ENCODE measurements around the gene ZNF628.

ZNF628 gene

DNA sequence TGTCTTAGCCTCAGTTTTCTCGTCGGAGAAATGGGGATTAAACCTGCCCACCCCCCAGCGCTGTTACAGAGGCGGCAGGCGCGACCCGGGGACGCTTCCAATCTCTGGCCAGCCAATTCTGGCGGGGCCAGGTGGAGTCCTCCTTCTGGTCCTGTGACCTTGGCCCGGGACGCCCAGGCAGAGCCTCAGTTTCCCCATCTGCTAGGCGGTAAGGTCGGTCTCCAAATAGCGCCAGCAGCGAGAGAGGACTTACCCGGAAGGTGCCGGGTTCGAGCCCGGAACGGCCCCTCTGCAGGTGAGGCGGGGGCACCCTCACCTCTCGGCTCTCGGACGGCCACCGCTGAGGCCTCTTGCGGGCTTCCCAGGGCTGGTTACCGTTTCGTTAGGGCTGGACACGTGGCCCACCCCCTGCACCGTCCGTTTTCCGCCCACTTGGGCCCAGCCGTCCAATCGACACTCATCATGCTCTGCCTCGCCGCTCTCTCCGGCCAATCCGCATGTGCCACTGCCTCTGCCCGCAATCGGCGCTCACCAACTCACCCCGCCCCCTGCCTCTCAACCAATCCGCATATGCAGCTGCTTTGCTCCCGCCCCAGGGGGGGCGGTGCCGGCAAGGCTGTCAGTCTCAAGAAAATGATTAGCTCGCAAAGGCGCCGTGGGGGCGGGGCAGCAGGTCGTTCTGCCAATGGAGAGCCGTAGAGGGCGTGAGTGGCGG lies 15.0 kb upstream of the ZNF628 start, which contains the start of gene ISOC2:
TSS of gene ISOC2 (minus strand) at position 384 of the 715 bp plus-strand sequence. CDS start 5,156 bp downstream, outside the sequence.
- TF ChIP-seq, protein P1, sequence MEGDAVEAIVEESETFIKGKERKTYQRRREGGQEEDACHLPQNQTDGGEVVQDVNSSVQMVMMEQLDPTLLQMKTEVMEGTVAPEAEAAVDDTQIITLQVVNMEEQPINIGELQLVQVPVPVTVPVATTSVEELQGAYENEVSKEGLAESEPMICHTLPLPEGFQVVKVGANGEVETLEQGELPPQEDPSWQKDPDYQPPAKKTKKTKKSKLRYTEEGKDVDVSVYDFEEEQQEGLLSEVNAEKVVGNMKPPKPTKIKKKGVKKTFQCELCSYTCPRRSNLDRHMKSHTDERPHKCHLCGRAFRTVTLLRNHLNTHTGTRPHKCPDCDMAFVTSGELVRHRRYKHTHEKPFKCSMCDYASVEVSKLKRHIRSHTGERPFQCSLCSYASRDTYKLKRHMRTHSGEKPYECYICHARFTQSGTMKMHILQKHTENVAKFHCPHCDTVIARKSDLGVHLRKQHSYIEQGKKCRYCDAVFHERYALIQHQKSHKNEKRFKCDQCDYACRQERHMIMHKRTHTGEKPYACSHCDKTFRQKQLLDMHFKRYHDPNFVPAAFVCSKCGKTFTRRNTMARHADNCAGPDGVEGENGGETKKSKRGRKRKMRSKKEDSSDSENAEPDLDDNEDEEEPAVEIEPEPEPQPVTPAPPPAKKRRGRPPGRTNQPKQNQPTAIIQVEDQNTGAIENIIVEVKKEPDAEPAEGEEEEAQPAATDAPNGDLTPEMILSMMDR (conservative IDR thresholded peaks at IDR 0.05; ENCODE audit: low read depth, low read length), result peak; percentile 4
- peak within 1 kb of the TSS; percentile 97 for H3K4me3 ChIP-seq (ENCODE audit: low read depth, low read length)

DNA sequence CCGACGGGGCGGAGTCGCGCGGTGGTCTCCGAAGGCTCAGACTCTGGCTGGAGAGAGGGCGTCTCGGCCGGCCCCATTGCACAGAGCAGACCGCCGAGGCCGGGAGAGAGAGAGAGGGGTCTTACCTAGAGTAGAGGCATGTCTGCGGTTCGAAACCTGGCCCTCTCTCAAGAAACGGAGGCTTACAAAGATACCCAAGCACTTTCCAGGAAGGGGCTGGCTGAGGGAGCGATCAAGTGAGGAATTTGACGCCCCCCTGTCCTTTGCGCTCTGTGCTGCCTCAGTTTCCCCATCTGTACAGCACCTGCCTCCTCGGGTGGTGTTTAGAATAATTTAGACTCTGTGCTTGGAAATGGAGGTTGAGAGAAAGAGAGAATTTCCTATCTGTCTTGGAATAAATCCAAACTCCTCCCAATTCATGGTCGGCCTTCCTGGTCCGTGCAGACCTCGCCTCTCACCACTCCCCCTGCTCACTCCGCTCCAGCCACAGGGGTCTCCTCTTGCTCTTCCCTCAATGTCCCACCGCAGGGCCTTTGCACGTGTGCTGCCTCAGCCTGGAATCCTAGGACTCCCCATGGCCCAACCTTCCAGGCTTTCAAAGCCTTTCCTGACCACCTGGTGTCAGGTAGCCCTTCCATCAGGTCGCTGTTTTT lies 14.3 kb upstream of the ZNF628 start:
- TF ChIP-seq, protein P1 (conservative IDR thresholded peaks at IDR 0.05; ENCODE audit: low read depth, low read length), result no peak
- H3K4me3 ChIP-seq (ENCODE audit: low read depth, low read length), result peak overlapping the region; percentile 70
- DNase-seq (ENCODE audit: low read depth), result peak; percentile 56

More for the DNA sequence above, 15.0 kb upstream of the ZNF628 start, which contains the start of gene ISOC2:
- DNase-seq (ENCODE audit: low read depth), result peak; percentile 100

DNA sequence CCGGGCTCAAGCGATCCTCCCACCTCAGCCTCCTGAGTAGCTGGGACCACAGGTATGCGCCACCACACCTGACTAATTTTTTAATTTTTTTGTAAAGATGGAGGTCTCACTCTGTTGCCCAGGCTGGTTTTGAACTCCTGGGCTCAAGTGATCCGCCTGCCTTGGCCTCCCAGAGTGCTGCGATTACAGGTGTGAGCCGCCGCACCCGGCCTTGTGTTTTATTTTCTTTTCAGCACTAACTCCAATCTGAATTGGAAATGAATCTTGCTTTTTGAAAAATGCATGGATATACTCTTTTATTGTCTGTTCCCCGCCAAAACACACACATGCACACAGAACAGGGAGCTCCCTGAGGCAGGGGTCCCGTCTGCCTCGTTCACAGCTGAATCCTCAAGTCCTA lies 13.7 kb upstream of the ZNF628 start:
- H3K4me3 ChIP-seq (ENCODE audit: low read depth, low read length), result no peak overlapping the region
- no peak for DNase-seq (ENCODE audit: low read depth)
- TF ChIP-seq, protein P1 (conservative IDR thresholded peaks at IDR 0.05; ENCODE audit: low read depth, low read length), result no peak

DNA sequence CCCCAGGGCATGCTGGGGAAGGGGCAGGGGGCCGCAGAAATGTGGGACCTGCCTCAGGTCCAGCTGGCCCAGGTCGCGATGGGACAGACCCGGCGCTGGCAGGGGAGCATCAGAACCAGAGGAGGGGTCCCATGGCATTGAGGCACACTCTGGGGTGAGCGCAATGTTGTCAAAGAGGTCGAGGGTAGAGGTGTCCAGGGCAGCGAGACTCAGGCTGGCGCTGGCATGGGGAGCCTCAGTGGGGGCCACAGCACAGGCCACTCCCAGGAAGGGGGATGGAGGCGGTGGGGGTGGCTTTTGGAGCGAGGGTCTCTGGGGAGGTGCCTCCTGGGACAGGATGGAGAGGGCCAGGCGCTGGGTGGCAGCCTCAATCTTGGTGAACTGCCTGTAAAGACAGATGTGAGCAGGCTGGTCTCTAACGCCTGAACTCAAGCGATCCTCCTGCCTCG lies 12.8 kb upstream of the ZNF628 start:
- TF ChIP-seq, protein P1 (conservative IDR thresholded peaks at IDR 0.05; ENCODE audit: low read depth, low read length), result no peak
- H3K4me3 ChIP-seq (ENCODE audit: low read depth, low read length), result no peak overlapping the region
- DNase-seq (ENCODE audit: low read depth), result no peak

DNA sequence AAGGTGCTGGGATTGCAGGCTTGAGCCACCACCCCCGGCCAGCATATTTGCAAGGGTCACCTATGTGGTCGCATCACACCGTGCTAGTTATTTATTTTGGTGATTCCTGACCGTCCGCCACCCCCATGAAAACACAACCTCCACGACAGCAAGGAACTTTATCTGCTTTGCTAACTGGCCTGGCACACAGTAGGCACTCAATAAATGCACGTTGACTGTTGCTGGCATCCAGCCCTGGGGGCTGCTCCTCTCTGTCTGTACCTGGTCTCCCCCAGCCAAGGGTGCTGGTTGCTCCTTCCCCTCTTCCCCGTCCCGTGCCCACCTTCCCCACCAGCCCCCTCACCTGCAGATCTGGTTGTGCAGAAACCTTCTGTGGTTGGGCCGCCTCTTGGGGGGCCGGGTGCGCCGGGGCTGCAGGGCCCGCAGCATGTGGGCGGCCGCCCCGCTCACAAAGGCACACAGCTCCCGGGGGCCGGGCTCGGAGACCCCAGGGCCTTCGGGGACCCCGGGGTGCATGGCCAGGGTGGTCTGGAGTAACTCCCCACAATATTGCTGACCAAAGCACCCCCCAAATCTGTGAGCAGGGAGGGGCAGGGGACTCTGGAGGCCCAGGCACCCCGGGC lies 12.3 kb upstream of the ZNF628 start:
- TF ChIP-seq, protein P1 (conservative IDR thresholded peaks at IDR 0.05; ENCODE audit: low read depth, low read length), result no peak
- DNase-seq (ENCODE audit: low read depth), result no peak
- H3K4me3 ChIP-seq (ENCODE audit: low read depth, low read length), result no peak overlapping the region

DNA sequence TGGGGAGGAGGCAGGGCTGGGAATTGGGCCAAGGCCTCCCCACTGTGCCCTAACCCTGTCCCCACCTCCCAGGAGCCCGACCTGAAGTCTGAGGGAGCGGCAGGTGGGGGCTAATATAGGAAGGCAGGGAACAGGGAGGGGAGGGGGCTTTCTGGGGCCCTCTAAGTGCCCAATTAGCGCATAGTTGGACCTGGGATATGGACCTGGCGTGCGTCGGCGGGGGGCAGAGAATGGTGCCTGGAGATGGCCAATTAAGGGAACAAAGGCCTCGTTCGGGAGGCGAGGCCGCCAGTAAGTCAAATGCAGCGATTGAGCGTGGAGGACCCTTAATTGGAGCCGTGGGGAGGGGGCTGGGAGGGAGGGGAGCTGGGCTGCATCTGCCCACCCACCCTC lies 11.8 kb upstream of the ZNF628 start, which contains the start of gene C19orf85:
TSS of gene C19orf85 (minus strand) at position 90 of the 393 bp plus-strand sequence. CDS start 197 bp downstream, outside the sequence.
- TF ChIP-seq, protein P1 (conservative IDR thresholded peaks at IDR 0.05; ENCODE audit: low read depth, low read length), result no peak
- DNase-seq (ENCODE audit: low read depth), result no peak
- no peak within 1 kb of the TSS for H3K4me3 ChIP-seq (ENCODE audit: low read depth, low read length)
